Nucleus accumbens (tissue), 56 donors: Measurements from ENCODE around the gene KDM6A.
"Not testable (repeated sequence)": the region's sequence is repeated elsewhere in the genome, so short reads cannot be mapped to it uniquely, and the experiment has no call there.

Source experiments
- DNase-seq, 56 donors: peaks; one replicate each; lab custom pipeline; 2025; lab: John Stamatoyannopoulos, UW

The KDM6A gene

GRCh38 chrX:45068569-45068968, 195.6 kb downstream of the KDM6A start:
- DNase-seq, result no peak

GRCh38 chrX:45070116-45071007, 197.4 kb downstream of the KDM6A start:
- DNase-seq, result peak in 3 of 56 donors; percentile 0 to 5 (median 3)

GRCh38 chrX:45073011-45073410, 200.0 kb downstream of the KDM6A start:
- DNase-seq, result not testable (repeated sequence)

GRCh38 chrX:45077748-45078424, 204.9 kb downstream of the KDM6A start:
- no peak for DNase-seq

GRCh38 chrX:45083314-45083713, 210.3 kb downstream of the KDM6A start:
- DNase-seq, result no peak

- no peak for DNase-seq
These were observed 237.5 kb downstream of the KDM6A start for GRCh38 chrX:45110494-45110893.

- DNase-seq, result no peak
These were observed 253.2 kb downstream of the KDM6A start for GRCh38 chrX:45126158-45126557.

- DNase-seq, result no peak
These were observed 256.0 kb downstream of the KDM6A start for GRCh38 chrX:45128896-45129454.

- DNase-seq, result no peak
These were observed 260.5 kb downstream of the KDM6A start for GRCh38 chrX:45133465-45133864.

GRCh38 chrX:45134315-45134731, 261.3 kb downstream of the KDM6A start:
- DNase-seq, result peak in 53 of 56 donors; percentile 8 to 87 (median 58)

GRCh38 chrX:45134775-45135174, 261.8 kb downstream of the KDM6A start:
- DNase-seq, result no peak

- not testable (repeated sequence) for DNase-seq
These were observed 262.5 kb downstream of the KDM6A start for GRCh38 chrX:45135391-45136075.

GRCh38 chrX:45137531-45137930, 264.5 kb downstream of the KDM6A start:
- no peak for DNase-seq

- no peak for DNase-seq
These were observed 265.5 kb downstream of the KDM6A start for GRCh38 chrX:45138525-45138924.

GRCh38 chrX:45140812-45141211, 267.8 kb downstream of the KDM6A start:
- DNase-seq, result no peak

GRCh38 chrX:45142185-45142584, 269.2 kb downstream of the KDM6A start:
- DNase-seq, result no peak

GRCh38 chrX:45143455-45143854, 270.5 kb downstream of the KDM6A start:
- DNase-seq, result peak in 49 of 56 donors; percentile 0 to 85 (median 48)

GRCh38 chrX:45145492-45146215, 272.7 kb downstream of the KDM6A start:
- DNase-seq, result no peak

- DNase-seq, result no peak
These were observed 277.8 kb downstream of the KDM6A start for GRCh38 chrX:45150821-45151220.

- no peak for DNase-seq
These were observed 281.0 kb downstream of the KDM6A start for GRCh38 chrX:45154033-45154360.
